Spleen (tissue), 11 donors: ENCODE results near the gene MBOAT2. TPM values are rescaled to one million over a fixed set of nuclear protein-coding genes. Genes with fewer than 3 reads are reported as not detected.

Experiments used
- DNase-seq: peaks from one replicate; pipeline ENCODE4 v3.0.0-alpha.2; 2020
- H3K27ac ChIP-seq, 8 donors: fragments of 200-600 bp; sonication (generic) in 7 of 8; 1 replicate in 4 of 8; 2 replicates in 4 of 8; pipeline versions ENCODE4 v1.5.0 to v1.8.0; 2016 to 2021; ENCODE audit warnings: inconsistent platforms in 4 of 8, mild to moderate bottlenecking in 4 of 8, moderate library complexity in 1 of 8
- H3K27me3 ChIP-seq, 7 donors: fragments of 200-600 bp; sonication (generic) in 6 of 7; replicated peaks in 1 of 7; 1 replicate in 4 of 7; 2 replicates in 3 of 7; pipeline versions ENCODE4 v1.5.0 to v1.8.0; 2016 to 2021; ENCODE audit warnings: inconsistent platforms in 3 of 7, mild to moderate bottlenecking in 1 of 7
- H3K36me3 ChIP-seq, 6 donors: fragments of 200-600 bp; sonication (generic) in 5 of 6; 1 replicate in 4 of 6; 2 replicates in 2 of 6; pipeline versions ENCODE4 v1.5.0 to v1.8.0; 2016 to 2021; ENCODE audit warnings: inconsistent platforms in 2 of 6
- H3K4me1 ChIP-seq, 6 donors: fragments of 200-600 bp; sonication (generic) in 5 of 6; 1 replicate in 3 of 6; 2 replicates in 3 of 6; pipeline versions ENCODE4 v1.5.0 to v1.8.0; 2016 to 2021; ENCODE audit warnings: inconsistent platforms in 3 of 6
- H3K4me3 ChIP-seq, 8 donors: fragments of 200-600 bp; sonication (generic) in 7 of 8; 1 replicate in 4 of 8; 2 replicates in 4 of 8; pipeline versions ENCODE4 v1.5.0 to v1.8.0; 2016 to 2021; ENCODE audit warnings: inconsistent platforms in 4 of 8, mild to moderate bottlenecking in 4 of 8, moderate library complexity in 2 of 8
- H3K9me3 ChIP-seq, 8 donors: fragments of 200-600 bp; sonication (generic) in 7 of 8; 1 replicate in 4 of 8; 2 replicates in 4 of 8; pipeline versions ENCODE4 v1.5.0 to v1.8.0; 2016 to 2021; ENCODE audit warnings: inconsistent platforms in 4 of 8
- CTCF ChIP-seq, 11 experiments: fragments of 200-600 bp in 7 of 11; fragments of 450-650 bp in 4 of 11; sonication (generic) in 4 of 11; IDR thresholded peaks in 8 of 11; conservative IDR thresholded peaks in 3 of 11; 1 replicate in 7 of 11; 2 replicates in 4 of 11; pipeline versions ENCODE4 v1.4.0 to v1.8.0; 2016 to 2021; ENCODE audit warnings: antibody characterized with exemption in 11 of 11, inconsistent platforms in 4 of 11, mild to moderate bottlenecking in 1 of 11
- POLR2A ChIP-seq, 3 donors: fragments of 450-650 bp; IDR thresholded peaks; one replicate each; pipeline ENCODE4 v1.5.1; 2017; ENCODE audit warnings: antibody characterized with exemption in 3 of 3, mild to moderate bottlenecking in 1 of 3
- POLR2AphosphoS5 ChIP-seq, 3 donors: sonication (generic); formaldehyde crosslinking; IDR thresholded peaks; one replicate each; pipeline ENCODE4 v1.5.1; 2017; ENCODE audit warnings: antibody characterized with exemption in 3 of 3
- WGBS, 5 donors: extraction: QIAGEN DNeasy Blood & Tissue Kit in 3 of 5; methylation state at CpG; one replicate each; pipeline versions ENCODE4 v1.1.5 to v1.1.7; 2013 to 2018; 5-methylcytosine and 5-hydroxymethylcytosine counted together
- intact Hi-C: fragments of 100-400 bp; cut with DNase I; formaldehyde crosslinking; loops from one replicate; pipeline ENCODE4 v1.15.0; 2023; ENCODE audit warnings: low total_unique reads
- polyA plus RNA-seq, 3 donors: library from polyadenylated mRNA; stranded (reverse); fragments of 200-250 nt; gene quantifications; one replicate each; pipeline ENCODE4 v1.2.1, GENCODE V29; 2013
- total RNA-seq, 7 donors: library from RNA; depleted of rRNA in 3 of 7; stranded (reverse); fragments of >200 nt in 3 of 7; fragmentation: NEBNext Ultra II Directional in 4 of 7; extraction: Animal tissue kit (Norgen Biotek cat#: 25700) in 4 of 7; gene quantifications; one replicate each; pipeline versions ENCODE4 v1.1.0 to v1.2.1, GENCODE V29; 2016 to 2021
- donor health status: healthy with polysubstance abuse.
- donor health status: DM: no; HTN: no; CAD: no; lungs with moderate emphysema.
- donor health status: DM: no; HTN: no; CAD: no.
- donor health status: Bipolar disorder and iron deficiency.
- donor health status: healthy.
- donor health status: DM: no; HTN: no; CAD: no.
- donor health status: DM: yes; HTN: yes; CAD: no.

Gene MBOAT2
- total and polyA plus RNA-seq, 10 donors: 1.9 to 44.1 (median 18.3) TPM

- no peak for TF ChIP-seq CTCF (IDR thresholded peaks at IDR 0.05 in 8 of 11, conservative IDR thresholded peaks at IDR 0.05 in 3 of 11)
- TF ChIP-seq POLR2A (IDR thresholded peaks at IDR 0.05): no peak
- TF ChIP-seq POLR2AphosphoS5 (IDR thresholded peaks at IDR 0.05): no peak
- Histone ChIP-seq H3K36me3 (no peaks in the 10 kb centered on the region), H3K4me1 (peaks cover 6 to 61% (median 18%) of the 10 kb centered on the region in 6 donors), H3K27ac (peak overlapping the region in 7 of 8 donors; percentile 11 to 90 (median 77)), H3K4me3 (peak overlapping the region; percentile 30 to 85 (median 66)), H3K27me3 (peaks cover 0 to 26% (median 12%) of the 10 kb centered on the region in 7 donors), H3K9me3 (no peaks in the 10 kb centered on the region)
- WGBS, 5 donors: 0 to 1% (median 0%) methylated on average over 3 to 25 of the region's 25 CpGs
- DNase-seq: no peak
- intact Hi-C loops: no loop called here
Measured at GRCh38 chr2:9003366-9003615, 193 bp downstream of the MBOAT2 start.

GRCh38 chr2:9002637-9003365, 683 bp downstream of the MBOAT2 start:
- Histone ChIP-seq H3K9me3 (no peaks in the 10 kb centered on the region), H3K36me3 (no peaks in the 10 kb centered on the region), H3K27ac (peak overlapping the region in 7 of 8 donors; percentile 11 to 90 (median 77)), H3K27me3 (peaks cover 0 to 26% (median 12%) of the 10 kb centered on the region in 7 donors), H3K4me1 (peaks cover 6 to 66% (median 19%) of the 10 kb centered on the region in 6 donors), H3K4me3 (peak overlapping the region; percentile 30 to 85 (median 66))
- TF ChIP-seq POLR2A (IDR thresholded peaks at IDR 0.05): no peak
- TF ChIP-seq POLR2AphosphoS5 (IDR thresholded peaks at IDR 0.05): no peak
- no peak for TF ChIP-seq CTCF (IDR thresholded peaks at IDR 0.05 in 8 of 11, conservative IDR thresholded peaks at IDR 0.05 in 3 of 11)
- intact Hi-C loops: no loop called here
- peak; percentile 87 for DNase-seq
- WGBS, 5 donors: 3 to 4% (median 4%) methylated on average over 29 to 44 of the region's 44 CpGs

- DNase-seq: no peak
- Histone ChIP-seq H3K4me3 (peak overlapping the region in 5 of 8 donors; percentile 59 to 85 (median 74)), H3K9me3 (no peaks in the 10 kb centered on the region), H3K36me3 (no peaks in the 10 kb centered on the region), H3K4me1 (peaks cover 6 to 70% (median 21%) of the 10 kb centered on the region in 6 donors), H3K27ac (peak overlapping the region in 4 of 8 donors; percentile 77 to 90 (median 82)), H3K27me3 (peaks cover 0 to 26% (median 12%) of the 10 kb centered on the region in 7 donors)
- WGBS, 5 donors: 48 to 70% (median 62%) methylated on average over 7 of the region's 7 CpGs
- intact Hi-C loops: no loop called here
- TF ChIP-seq POLR2A (IDR thresholded peaks at IDR 0.05) (no peak), POLR2AphosphoS5 (IDR thresholded peaks at IDR 0.05) (no peak)
Measured at GRCh38 chr2:9002313-9002636, 1.2 kb downstream of the MBOAT2 start.

GRCh38 chr2:9001778-9002177, 1.7 kb downstream of the MBOAT2 start:
- no peaks in the 10 kb centered on the region for H3K9me3 ChIP-seq
- DNase-seq: no peak
- 80 to 94% (median 90%) methylated on average over 8 of the region's 8 CpGs for WGBS, 5 donors
- peak overlapping the region in 2 of 8 donors; percentile 86 to 90 for H3K27ac ChIP-seq
- H3K36me3 ChIP-seq: no peaks in the 10 kb centered on the region
- H3K27me3 ChIP-seq: peaks cover 0 to 26% (median 12%) of the 10 kb centered on the region in 7 donors
- H3K4me1 ChIP-seq: peaks cover 6 to 73% (median 22%) of the 10 kb centered on the region in 6 donors
- peak overlapping the region in 3 of 8 donors; percentile 72 to 85 (median 80) for H3K4me3 ChIP-seq
- no peak for TF ChIP-seq CTCF (IDR thresholded peaks at IDR 0.05 in 8 of 11, conservative IDR thresholded peaks at IDR 0.05 in 3 of 11)
- TF ChIP-seq POLR2AphosphoS5 (IDR thresholded peaks at IDR 0.05): no peak
- TF ChIP-seq POLR2A (IDR thresholded peaks at IDR 0.05): no peak
- intact Hi-C loops: no loop called here
